ENCODE results near the gene PLXNA4.

DNA sequence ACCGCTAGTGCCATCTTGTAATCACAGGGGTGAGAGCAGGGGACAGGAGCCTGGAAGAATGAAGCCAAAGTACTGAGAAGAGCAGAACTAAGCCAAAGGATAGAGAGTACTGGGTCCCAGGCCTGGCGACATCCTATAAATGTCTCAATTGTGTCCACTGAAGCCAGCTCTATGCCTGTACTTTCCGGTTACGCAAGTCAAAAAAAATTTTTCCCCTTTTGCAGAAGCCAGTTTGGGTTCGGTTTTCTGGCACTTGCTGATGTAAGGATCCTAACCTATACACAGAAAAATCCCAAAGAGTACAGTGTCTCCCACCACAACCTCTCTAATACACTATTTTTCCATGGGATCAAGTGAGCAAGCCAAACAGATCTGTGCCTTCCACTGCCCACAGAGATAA is 61.1 kb downstream of the PLXNA4 start:
- TF ChIP-seq, protein P1, sequence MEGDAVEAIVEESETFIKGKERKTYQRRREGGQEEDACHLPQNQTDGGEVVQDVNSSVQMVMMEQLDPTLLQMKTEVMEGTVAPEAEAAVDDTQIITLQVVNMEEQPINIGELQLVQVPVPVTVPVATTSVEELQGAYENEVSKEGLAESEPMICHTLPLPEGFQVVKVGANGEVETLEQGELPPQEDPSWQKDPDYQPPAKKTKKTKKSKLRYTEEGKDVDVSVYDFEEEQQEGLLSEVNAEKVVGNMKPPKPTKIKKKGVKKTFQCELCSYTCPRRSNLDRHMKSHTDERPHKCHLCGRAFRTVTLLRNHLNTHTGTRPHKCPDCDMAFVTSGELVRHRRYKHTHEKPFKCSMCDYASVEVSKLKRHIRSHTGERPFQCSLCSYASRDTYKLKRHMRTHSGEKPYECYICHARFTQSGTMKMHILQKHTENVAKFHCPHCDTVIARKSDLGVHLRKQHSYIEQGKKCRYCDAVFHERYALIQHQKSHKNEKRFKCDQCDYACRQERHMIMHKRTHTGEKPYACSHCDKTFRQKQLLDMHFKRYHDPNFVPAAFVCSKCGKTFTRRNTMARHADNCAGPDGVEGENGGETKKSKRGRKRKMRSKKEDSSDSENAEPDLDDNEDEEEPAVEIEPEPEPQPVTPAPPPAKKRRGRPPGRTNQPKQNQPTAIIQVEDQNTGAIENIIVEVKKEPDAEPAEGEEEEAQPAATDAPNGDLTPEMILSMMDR (IDR thresholded peaks at IDR 0.05) = no peak
- TF ChIP-seq, protein P2, sequence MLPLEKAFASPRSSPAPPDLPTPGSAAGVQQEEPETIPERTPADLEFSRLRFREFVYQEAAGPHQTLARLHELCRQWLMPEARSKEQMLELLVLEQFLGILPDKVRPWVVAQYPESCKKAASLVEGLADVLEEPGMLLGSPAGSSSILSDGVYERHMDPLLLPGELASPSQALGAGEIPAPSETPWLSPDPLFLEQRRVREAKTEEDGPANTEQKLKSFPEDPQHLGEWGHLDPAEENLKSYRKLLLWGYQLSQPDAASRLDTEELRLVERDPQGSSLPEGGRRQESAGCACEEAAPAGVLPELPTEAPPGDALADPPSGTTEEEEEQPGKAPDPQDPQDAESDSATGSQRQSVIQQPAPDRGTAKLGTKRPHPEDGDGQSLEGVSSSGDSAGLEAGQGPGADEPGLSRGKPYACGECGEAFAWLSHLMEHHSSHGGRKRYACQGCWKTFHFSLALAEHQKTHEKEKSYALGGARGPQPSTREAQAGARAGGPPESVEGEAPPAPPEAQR (CRISPR knock-in tag; IDR thresholded peaks at IDR 0.05) = no peak
- TF ChIP-seq TCF7 (CRISPR knock-in tag; IDR thresholded peaks at IDR 0.05; ENCODE audit: low read depth) = no peak
- TF ChIP-seq JUN (CRISPR knock-in tag; IDR thresholded peaks at IDR 0.05) = no peak

Measured in WTC11 (cell line).